Measurements from ENCODE around the gene SARS2.
"Not testable (repeated sequence)": the region's sequence is repeated elsewhere in the genome, so short reads cannot be mapped to it uniquely, and the experiment has no call there.

DNA sequence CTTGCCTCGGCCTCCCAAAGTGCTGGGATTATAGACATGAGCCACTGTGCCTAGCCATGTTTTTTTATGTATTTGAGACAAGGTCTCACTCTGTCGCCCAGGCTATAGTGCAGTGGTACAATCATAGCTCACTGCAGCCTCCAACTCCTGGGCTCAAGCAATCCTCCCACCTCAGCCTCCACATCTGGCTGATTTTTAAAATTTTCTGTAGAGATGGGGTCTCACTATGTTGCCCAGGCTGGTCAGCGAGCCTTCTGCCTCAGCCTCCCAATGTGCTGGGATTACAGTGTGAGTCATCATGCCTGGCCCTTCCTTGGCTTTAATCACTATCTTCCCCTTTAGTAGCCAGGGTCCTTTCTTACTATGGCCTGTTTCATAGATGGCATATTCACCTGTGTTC is 45.9 kb downstream of the SARS2 start:
- TF ChIP-seq, protein P1, sequence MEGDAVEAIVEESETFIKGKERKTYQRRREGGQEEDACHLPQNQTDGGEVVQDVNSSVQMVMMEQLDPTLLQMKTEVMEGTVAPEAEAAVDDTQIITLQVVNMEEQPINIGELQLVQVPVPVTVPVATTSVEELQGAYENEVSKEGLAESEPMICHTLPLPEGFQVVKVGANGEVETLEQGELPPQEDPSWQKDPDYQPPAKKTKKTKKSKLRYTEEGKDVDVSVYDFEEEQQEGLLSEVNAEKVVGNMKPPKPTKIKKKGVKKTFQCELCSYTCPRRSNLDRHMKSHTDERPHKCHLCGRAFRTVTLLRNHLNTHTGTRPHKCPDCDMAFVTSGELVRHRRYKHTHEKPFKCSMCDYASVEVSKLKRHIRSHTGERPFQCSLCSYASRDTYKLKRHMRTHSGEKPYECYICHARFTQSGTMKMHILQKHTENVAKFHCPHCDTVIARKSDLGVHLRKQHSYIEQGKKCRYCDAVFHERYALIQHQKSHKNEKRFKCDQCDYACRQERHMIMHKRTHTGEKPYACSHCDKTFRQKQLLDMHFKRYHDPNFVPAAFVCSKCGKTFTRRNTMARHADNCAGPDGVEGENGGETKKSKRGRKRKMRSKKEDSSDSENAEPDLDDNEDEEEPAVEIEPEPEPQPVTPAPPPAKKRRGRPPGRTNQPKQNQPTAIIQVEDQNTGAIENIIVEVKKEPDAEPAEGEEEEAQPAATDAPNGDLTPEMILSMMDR (IDR thresholded peaks at IDR 0.05), result not testable (repeated sequence)
- TF ChIP-seq POLR2A (IDR thresholded peaks at IDR 0.05), result not testable (repeated sequence)

Data from ovary (tissue), 3 donors.